A549 (cell line): ENCODE measurements around the gene SLC6A6.

Experiments
- EP300 ChIP-seq, 2 experiments: fragments of >200 bp; sonication (Bioruptor Twin); formaldehyde crosslinking; IDR thresholded peaks; 2 replicates in 1 of 2; 3 replicates in 1 of 2; pipeline ENCODE4 v1.6.1; 2016 to 2017
- KDM5A ChIP-seq: fragments of 200-600 bp; sonication (generic); IDR thresholded peaks from 2 replicates; pipeline ENCODE4 v1.6.1; 2016; ENCODE audit warnings: antibody characterized with exemption, mild to moderate bottlenecking
- MAZ ChIP-seq: fragments of 150-350 bp; IDR thresholded peaks from 2 replicates; pipeline ENCODE4 v1.6.1; 2014; ENCODE audit warnings: antibody characterized with exemption, low read depth, low read length, borderline replicate concordance
- POLR2A ChIP-seq: IDR thresholded peaks from 2 replicates; pipeline ENCODE4 v1.6.1; 2012; ENCODE audit warnings: mild to moderate bottlenecking, low read length
- RCOR1 ChIP-seq: fragments of 150-350 bp; IDR thresholded peaks from 2 replicates; pipeline ENCODE4 v1.6.1; 2014; ENCODE audit warnings: antibody characterized with exemption, low read length, low read depth
- SMC3 ChIP-seq: fragments of >200 bp; sonication (Bioruptor Twin); formaldehyde crosslinking; IDR thresholded peaks from 3 replicates; pipeline ENCODE4 v1.6.1; 2018; ENCODE audit warnings: inconsistent platforms
- SREBF2 ChIP-seq: fragments of 450-650 bp; IDR thresholded peaks from 2 replicates; pipeline ENCODE4 v1.6.1; 2014; ENCODE audit warnings: mild to moderate bottlenecking, moderate library complexity
- TF ChIP-seq, protein P1 (sequence below): fragments of >200 bp; sonication (Bioruptor Twin); formaldehyde crosslinking; IDR thresholded peaks from 3 replicates; pipeline ENCODE4 v1.5.1; 2016
- TF ChIP-seq, protein P2 (sequence below): fragments of 200-600 bp; sonication (generic); IDR thresholded peaks from 2 replicates; pipeline ENCODE4 v1.6.1; 2016; ENCODE audit warnings: antibody characterized with exemption, mild to moderate bottlenecking, moderate library complexity
- TF ChIP-seq, protein P3 (sequence below): fragments of 450-650 bp; IDR thresholded peaks from 2 replicates; pipeline ENCODE4 v1.6.1; 2014; ENCODE audit warnings: antibody characterized with exemption

DNA sequence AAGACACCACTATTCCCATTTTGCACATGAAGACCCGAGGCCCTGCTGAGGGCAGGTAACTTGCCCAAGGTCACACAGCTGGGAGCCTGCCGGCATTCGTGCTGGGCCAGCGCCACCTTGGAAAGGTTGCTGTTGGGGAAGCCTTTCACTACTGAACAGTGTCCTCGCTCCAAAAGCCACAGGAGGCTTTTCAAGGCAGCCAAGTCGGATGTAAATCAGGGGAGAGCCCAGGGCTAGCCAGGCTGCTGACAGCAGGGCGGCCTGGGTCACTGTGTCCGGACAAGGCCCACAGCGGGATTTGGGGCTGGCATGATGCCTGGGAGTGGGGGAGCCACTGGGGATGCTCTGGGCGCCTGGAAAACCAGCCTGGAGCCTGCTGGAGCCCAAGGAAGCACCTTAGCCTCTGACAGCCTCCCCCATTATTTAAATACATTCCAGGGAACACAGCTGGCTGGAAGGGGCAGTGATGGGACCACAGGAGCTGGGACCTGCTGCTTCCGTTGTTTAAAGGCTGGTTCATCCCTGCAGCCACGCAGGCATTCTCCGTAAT, 10.5 kb downstream of the SLC6A6 start:
- TF ChIP-seq, protein P1, sequence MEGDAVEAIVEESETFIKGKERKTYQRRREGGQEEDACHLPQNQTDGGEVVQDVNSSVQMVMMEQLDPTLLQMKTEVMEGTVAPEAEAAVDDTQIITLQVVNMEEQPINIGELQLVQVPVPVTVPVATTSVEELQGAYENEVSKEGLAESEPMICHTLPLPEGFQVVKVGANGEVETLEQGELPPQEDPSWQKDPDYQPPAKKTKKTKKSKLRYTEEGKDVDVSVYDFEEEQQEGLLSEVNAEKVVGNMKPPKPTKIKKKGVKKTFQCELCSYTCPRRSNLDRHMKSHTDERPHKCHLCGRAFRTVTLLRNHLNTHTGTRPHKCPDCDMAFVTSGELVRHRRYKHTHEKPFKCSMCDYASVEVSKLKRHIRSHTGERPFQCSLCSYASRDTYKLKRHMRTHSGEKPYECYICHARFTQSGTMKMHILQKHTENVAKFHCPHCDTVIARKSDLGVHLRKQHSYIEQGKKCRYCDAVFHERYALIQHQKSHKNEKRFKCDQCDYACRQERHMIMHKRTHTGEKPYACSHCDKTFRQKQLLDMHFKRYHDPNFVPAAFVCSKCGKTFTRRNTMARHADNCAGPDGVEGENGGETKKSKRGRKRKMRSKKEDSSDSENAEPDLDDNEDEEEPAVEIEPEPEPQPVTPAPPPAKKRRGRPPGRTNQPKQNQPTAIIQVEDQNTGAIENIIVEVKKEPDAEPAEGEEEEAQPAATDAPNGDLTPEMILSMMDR: no peak
- TF ChIP-seq, protein P2, sequence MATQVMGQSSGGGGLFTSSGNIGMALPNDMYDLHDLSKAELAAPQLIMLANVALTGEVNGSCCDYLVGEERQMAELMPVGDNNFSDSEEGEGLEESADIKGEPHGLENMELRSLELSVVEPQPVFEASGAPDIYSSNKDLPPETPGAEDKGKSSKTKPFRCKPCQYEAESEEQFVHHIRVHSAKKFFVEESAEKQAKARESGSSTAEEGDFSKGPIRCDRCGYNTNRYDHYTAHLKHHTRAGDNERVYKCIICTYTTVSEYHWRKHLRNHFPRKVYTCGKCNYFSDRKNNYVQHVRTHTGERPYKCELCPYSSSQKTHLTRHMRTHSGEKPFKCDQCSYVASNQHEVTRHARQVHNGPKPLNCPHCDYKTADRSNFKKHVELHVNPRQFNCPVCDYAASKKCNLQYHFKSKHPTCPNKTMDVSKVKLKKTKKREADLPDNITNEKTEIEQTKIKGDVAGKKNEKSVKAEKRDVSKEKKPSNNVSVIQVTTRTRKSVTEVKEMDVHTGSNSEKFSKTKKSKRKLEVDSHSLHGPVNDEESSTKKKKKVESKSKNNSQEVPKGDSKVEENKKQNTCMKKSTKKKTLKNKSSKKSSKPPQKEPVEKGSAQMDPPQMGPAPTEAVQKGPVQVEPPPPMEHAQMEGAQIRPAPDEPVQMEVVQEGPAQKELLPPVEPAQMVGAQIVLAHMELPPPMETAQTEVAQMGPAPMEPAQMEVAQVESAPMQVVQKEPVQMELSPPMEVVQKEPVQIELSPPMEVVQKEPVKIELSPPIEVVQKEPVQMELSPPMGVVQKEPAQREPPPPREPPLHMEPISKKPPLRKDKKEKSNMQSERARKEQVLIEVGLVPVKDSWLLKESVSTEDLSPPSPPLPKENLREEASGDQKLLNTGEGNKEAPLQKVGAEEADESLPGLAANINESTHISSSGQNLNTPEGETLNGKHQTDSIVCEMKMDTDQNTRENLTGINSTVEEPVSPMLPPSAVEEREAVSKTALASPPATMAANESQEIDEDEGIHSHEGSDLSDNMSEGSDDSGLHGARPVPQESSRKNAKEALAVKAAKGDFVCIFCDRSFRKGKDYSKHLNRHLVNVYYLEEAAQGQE: no peak
- no peak for TF ChIP-seq SREBF2
- TF ChIP-seq, protein P3, sequence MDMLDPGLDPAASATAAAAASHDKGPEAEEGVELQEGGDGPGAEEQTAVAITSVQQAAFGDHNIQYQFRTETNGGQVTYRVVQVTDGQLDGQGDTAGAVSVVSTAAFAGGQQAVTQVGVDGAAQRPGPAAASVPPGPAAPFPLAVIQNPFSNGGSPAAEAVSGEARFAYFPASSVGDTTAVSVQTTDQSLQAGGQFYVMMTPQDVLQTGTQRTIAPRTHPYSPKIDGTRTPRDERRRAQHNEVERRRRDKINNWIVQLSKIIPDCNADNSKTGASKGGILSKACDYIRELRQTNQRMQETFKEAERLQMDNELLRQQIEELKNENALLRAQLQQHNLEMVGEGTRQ: no peak
- TF ChIP-seq RCOR1: no peak
- no peak for TF ChIP-seq POLR2A
- TF ChIP-seq SMC3: no peak
- TF ChIP-seq MAZ: no peak
- TF ChIP-seq EP300 (IDR thresholded peaks at IDR 0.05): no peak
- TF ChIP-seq KDM5A: no peak
